Stimulated activated naive B cell treated with anti-CD40 and anti-IgM and Interleukin-4, amounts not matched to agents 10 μg/mL and 1 μg/mL and 100 μg/mL, for 72 hours (primary cell): ENCODE results near the gene CIC.

Experiments used
- ATAC-seq, 2 donors: fragments of 150-1000 bp; cut with Tn5 transposase; replicated peaks; 2 replicates each; pipeline ENCODE4 v1.10.0; 2021; ENCODE audit warnings: moderate library complexity in 1 of 2
- DNase-seq: peaks from one replicate; pipeline ENCODE4 v3.0.0; 2021
- H3K27ac Mint-ChIP-seq: one replicate; pipeline ENCODE4 v1.8.0; 2022; ENCODE audit warnings: mild to moderate bottlenecking, mixed read lengths
- H3K27me3 Mint-ChIP-seq, 2 donors: one replicate each; pipeline ENCODE4 v1.8.0; 2022; ENCODE audit warnings: mixed read lengths in 2 of 2
- H3K36me3 Mint-ChIP-seq, 2 donors: one replicate each; pipeline ENCODE4 v1.8.0; 2022; ENCODE audit warnings: mixed read lengths in 2 of 2, mild to moderate bottlenecking in 1 of 2
- H3K4me1 Mint-ChIP-seq, 2 donors: one replicate each; pipeline ENCODE4 v1.8.0; 2022; ENCODE audit warnings: mixed read lengths in 2 of 2, mild to moderate bottlenecking in 1 of 2
- H3K4me3 Mint-ChIP-seq, 2 donors: one replicate each; pipeline ENCODE4 v1.8.0; 2022; ENCODE audit warnings: mild to moderate bottlenecking in 2 of 2, mixed read lengths in 2 of 2, moderate library complexity in 1 of 2
- H3K9me3 Mint-ChIP-seq, 2 donors: one replicate each; pipeline ENCODE4 v1.8.0; 2022; ENCODE audit warnings: mixed read lengths in 2 of 2, mild to moderate bottlenecking in 1 of 2

CIC gene

DNA sequence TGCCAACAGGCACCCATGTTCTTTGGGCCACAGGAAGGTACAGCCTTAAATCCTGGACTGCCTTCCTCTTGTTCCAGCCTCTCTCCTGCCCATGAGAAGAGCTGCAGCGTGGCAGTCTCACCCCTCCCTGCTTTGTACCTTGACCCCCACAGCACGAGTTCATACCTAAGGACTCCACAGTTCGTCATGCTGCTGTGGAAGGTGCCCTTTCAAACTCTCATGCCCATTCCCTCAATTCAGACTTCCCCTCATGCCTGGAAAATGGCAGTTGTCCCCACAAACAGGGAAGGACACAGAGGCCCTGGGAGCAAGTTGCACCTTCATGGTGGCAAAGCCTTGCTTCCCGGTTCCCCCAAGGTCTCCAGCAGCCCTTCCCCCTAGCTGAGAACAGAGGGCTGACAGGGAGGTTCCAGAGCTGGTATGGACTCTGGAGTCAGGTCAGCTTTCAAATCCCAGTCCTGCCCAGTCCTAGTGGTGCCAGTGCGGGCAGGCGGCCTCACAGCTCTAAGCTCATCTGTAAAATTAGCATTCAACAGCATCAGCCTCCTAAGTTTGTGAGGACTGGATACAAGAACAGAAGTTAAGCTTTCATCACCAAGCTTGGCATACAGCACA lies 35.3 kb upstream of the CIC start:
- peaks cover 18 to 64% of the 10 kb centered on the region in 2 donors for H3K4me1 Mint-ChIP-seq
- no peaks in the 10 kb centered on the region for H3K27me3 Mint-ChIP-seq
- DNase-seq (no peak), ATAC-seq (no peak)
- H3K9me3 Mint-ChIP-seq = no peaks in the 10 kb centered on the region
- peak overlapping the region; percentile 75 for H3K27ac Mint-ChIP-seq
- peaks cover 38 to 50% of the 10 kb centered on the region in 2 donors for H3K36me3 Mint-ChIP-seq
- no peak overlapping the region for H3K4me3 Mint-ChIP-seq

DNA sequence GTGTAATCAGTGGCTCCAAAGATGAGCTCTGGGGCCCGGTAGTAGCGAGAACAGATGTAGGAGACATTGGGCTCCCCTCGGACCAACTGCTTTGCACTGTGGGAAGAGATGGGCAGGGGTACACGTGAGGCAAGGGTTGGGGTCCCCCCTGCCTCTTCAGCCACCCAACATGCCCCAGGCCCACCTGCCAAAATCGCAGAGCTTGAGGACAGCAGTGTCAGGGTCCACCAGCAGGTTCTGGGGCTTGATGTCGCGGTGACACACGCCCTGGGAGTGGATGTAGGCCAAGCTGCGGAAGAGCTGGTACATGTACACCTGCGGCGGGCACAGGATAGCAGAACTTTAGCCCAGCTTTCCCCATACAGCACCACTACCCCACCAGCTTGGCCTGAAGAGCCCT lies 34.7 kb upstream of the CIC start:
- Mint-ChIP-seq H3K36me3 (peaks cover 41 to 51% of the 10 kb centered on the region in 2 donors), H3K27ac (no peak overlapping the region), H3K4me1 (peaks cover 21 to 67% of the 10 kb centered on the region in 2 donors), H3K27me3 (no peaks in the 10 kb centered on the region), H3K9me3 (no peaks in the 10 kb centered on the region), H3K4me3 (no peak overlapping the region)
- ATAC-seq = no peak
- no peak for DNase-seq

DNA sequence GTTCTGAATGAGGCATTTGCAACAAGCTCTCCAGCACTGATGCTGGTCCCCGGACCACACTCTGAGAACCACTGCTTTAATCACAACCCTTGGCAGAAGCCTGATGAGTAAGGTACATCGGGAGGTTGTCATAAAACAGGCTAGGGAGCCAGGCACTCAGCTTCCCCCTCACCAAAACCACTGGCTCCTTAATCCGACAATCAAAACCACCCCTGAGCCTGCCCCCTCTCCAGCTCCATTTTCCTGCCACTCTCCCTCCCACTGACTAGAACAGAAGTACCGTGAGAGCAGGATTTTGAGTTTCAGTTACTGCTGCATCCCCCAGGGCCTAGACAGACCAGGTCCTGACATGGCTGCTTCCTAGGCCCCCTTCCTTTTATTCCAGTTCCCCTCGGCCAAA lies 33.9 kb upstream of the CIC start:
- peaks cover 39 to 51% of the 10 kb centered on the region in 2 donors for H3K36me3 Mint-ChIP-seq
- no peaks in the 10 kb centered on the region for H3K27me3 Mint-ChIP-seq
- peaks cover 24 to 67% of the 10 kb centered on the region in 2 donors for H3K4me1 Mint-ChIP-seq
- H3K4me3 Mint-ChIP-seq = no peak overlapping the region
- H3K9me3 Mint-ChIP-seq = no peaks in the 10 kb centered on the region
- no peak overlapping the region for H3K27ac Mint-ChIP-seq
- DNase-seq = no peak
- ATAC-seq = no peak

DNA sequence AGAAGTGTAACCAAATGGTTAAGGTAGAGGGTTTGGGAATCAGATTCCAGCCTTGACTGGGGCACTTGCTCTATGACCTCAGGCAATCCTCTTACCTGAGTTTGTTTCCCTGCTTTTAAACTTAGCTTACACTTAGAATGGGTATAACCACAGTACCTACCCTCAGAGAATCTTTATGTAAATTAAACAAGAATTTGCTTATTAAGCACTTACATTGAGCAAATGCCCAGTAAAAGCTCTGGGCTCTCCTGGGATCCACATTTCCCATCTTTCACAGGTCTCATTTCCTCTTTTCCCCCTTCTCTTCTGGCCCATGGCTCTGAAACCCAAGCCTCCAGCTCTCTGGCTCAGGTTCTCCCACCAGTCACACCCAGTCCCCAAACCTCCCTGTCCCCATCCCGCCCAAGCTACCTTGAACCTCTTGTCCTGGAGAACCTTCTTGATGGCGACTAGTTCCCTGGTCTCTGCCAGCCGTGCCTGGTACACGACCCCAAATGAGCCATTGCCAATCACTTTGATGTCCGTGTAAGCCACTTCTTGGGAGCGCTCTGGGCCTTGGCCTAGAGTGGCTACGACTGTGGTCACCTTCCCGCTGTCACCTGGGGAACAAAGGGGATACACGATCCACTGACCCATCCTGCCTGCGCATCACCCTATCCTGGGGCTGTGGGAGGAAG lies 29.4 kb upstream of the CIC start:
- peaks cover 26 to 48% of the 10 kb centered on the region in 2 donors for H3K4me1 Mint-ChIP-seq
- no peak for DNase-seq
- no peaks in the 10 kb centered on the region for H3K27me3 Mint-ChIP-seq
- peak overlapping the region; percentile 76 for H3K27ac Mint-ChIP-seq
- no peaks in the 10 kb centered on the region for H3K9me3 Mint-ChIP-seq
- H3K4me3 Mint-ChIP-seq = no peak overlapping the region
- H3K36me3 Mint-ChIP-seq = peaks cover 24 to 42% of the 10 kb centered on the region in 2 donors
- no peak for ATAC-seq

DNA sequence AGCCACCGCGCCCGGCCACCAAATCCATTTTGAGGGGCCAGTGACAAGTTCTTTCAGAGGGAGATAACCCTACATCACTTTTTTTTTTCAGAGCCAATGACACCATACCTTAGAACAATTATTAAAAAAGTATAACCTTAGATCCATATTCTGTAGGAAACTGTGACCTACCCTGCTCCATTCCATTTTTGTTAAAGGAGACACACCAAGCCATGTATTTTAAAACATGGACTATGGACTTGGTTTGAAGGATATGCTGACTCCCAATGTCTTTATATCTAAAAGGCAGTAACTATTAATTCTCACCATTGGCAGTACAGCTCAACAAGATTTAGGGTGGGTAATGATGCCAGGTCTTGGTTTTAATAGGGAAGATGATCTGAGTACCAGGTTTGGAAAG lies 27.8 kb upstream of the CIC start:
- Mint-ChIP-seq H3K9me3 (no peaks in the 10 kb centered on the region), H3K4me1 (peaks cover 30 to 54% of the 10 kb centered on the region in 2 donors), H3K27ac (peak overlapping the region; percentile 93), H3K27me3 (no peaks in the 10 kb centered on the region), H3K4me3 (peak overlapping the region; percentile 87 to 89), H3K36me3 (peaks cover 17 to 34% of the 10 kb centered on the region in 2 donors)
- no peak for DNase-seq
- no peak for ATAC-seq

DNA sequence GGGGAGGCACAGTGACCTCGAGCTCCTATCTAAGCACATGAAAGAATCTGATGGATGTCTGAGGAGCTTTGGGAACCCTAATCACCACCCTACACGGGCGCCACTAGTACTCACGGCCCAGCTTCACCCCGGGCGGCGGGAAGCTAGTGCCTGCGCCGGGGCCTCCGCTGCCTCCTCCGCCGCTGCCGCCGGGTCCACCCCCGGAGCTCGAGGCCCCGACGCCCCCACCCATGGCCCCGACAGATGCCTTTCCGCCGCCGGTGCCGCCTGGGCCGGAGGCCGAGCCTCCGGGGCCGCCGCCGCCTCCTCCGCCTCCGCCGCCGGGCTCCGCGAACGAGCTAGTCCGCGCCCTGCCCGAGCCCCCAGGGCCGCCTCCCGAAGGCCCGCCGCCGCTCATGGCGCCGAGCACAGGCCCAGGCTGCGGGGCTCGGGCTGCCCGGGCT lies 27.0 kb upstream of the CIC start:
- Mint-ChIP-seq H3K4me1 (peaks cover 34 to 54% of the 10 kb centered on the region in 2 donors), H3K36me3 (peaks cover 17 to 34% of the 10 kb centered on the region in 2 donors), H3K4me3 (peak overlapping the region; percentile 87 to 89), H3K9me3 (no peaks in the 10 kb centered on the region), H3K27me3 (no peaks in the 10 kb centered on the region), H3K27ac (peak overlapping the region; percentile 93)
- ATAC-seq (peak; percentile 0 to 1), DNase-seq (no peak)

DNA sequence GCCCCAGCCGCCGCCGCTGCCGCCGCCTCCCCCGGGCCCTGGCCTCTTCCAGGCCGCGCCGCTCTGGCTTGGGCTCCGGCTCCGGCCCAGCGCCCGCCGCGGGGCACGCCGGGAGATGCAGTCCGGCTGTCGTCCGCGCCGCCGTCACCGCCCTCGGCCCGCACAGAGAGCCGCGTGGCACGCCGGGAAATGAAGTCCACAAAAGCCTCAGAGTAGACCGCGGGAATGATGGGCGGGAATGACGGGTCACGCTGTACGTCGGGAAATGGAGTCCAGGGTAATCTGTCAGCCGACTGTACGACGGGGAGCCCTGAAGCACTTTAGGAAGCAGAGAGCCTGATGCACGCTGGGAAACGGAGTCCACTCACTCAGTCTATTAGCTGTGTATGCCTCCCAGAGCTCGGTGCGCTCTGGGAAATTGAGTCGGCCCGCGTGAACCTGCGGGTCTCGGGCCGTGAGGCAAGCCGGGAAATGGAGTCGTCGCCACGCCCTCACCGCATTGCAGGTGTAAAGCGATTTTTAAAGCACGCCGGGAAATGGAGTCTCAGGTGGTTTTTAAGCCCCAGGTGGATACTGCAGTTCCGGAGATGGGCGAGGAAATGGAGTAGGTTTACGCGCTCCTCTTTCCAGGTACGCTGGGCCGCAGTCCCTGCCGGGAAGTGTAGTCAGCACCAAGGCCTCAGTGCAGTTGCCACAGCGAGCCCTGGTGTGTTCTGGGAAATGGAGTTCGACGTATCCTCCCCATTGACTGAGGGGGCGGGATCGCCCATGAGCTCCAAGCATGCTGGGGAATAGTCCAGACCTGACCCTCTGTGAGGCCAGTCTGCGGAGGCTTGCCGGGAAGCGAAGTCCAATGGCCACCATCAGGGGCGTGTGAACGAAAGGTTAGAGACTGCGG lies 26.3 kb upstream of the CIC start, which contains the start of gene GSK3A:
GSK3A (minus strand) TSS at position 91 of the 898 bp plus-strand sequence. CDS start 137 bp downstream, outside the sequence.
- peaks cover 34 to 54% of the 10 kb centered on the region in 2 donors for H3K4me1 Mint-ChIP-seq

DNA sequence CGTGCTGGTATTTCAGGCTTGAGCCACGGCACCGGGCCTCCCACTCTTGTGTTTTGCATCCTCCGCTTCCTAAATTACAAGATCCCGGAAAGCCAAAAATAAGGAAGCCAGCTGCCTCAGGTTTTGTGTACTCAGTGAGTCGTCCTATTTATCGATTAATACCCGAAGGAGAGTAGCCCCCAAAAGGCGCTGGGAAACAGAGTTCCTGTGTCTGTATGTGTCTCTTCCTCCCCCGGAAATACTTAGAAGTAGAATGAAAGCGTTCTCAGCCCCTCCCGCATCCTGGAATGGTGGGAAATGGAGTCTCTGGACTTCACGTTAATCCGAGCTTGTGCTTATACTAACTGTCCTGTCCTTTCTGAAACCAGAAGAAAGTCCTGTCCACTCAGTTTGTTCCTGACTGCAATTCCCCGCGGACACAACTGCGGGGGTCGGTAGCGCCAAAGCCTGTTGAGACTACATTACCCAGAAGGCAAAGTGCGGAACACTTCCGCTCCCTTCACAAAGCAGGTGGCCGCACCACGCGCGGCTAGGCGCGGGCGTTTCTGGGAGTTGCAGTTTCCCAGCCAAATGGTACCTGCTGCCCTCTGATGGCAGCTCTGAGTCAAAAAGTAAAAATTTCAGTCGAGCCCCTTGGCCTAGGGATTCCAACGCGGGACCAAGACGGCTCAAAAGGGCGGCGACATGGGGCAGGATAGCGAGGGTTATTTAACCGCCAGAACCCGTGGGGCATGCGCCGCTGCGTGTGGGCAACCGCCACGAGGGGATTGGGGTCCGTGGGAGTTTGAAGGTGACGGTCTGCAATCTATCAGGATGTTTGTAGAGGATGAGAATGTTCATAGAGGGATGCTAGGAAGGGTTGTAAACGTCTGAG lies 24.5 kb upstream of the CIC start:
- H3K4me3 Mint-ChIP-seq = peak overlapping the region; percentile 84 to 85
- ATAC-seq = peak; percentile 50 to 53
- peaks cover 23 to 33% of the 10 kb centered on the region in 2 donors for H3K36me3 Mint-ChIP-seq
- H3K4me1 Mint-ChIP-seq = peaks cover 31 to 55% of the 10 kb centered on the region in 2 donors
- DNase-seq = peak; percentile 90
- H3K27ac Mint-ChIP-seq = peak overlapping the region; percentile 94
- H3K27me3 Mint-ChIP-seq = no peaks in the 10 kb centered on the region
- no peaks in the 10 kb centered on the region for H3K9me3 Mint-ChIP-seq

More for the DNA sequence above, 26.3 kb upstream of the CIC start, which contains the start of gene GSK3A:
- Mint-ChIP-seq H3K36me3 (peaks cover 17 to 34% of the 10 kb centered on the region in 2 donors), H3K27ac (peak within 1 kb of the TSS; percentile 94), H3K4me3 (peak within 1 kb of the TSS; percentile 87 to 89), H3K27me3 (no peaks in the 10 kb centered on the region), H3K9me3 (no peaks in the 10 kb centered on the region)
- ATAC-seq = peak; percentile 78 to 79
- peak; percentile 96 for DNase-seq

DNA sequence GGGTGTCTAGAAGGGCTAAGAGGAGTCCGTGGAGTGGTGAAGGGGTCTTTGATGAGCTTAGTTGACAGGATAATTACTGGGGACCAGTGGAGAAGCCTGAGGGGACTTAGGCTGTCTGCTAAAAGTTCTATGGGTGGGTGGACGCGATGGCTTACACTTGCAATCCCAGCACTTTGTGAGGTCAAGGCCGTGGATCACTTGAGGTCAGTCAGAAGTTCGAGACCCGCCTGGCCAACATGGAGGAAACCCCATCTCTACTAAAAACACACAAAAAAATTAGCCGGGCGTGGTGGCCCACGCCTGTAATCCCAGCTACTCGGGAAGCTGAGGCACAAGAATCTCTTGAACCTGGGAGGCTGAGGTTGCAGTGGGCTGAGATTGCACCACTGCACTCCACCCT lies 23.8 kb upstream of the CIC start:
- Mint-ChIP-seq H3K4me3 (peak overlapping the region; percentile 84 to 85), H3K4me1 (peaks cover 25 to 49% of the 10 kb centered on the region in 2 donors), H3K27me3 (no peaks in the 10 kb centered on the region), H3K27ac (peak overlapping the region; percentile 94), H3K9me3 (no peaks in the 10 kb centered on the region), H3K36me3 (peaks cover 20 to 27% of the 10 kb centered on the region in 2 donors)
- ATAC-seq (no peak), DNase-seq (no peak)

DNA sequence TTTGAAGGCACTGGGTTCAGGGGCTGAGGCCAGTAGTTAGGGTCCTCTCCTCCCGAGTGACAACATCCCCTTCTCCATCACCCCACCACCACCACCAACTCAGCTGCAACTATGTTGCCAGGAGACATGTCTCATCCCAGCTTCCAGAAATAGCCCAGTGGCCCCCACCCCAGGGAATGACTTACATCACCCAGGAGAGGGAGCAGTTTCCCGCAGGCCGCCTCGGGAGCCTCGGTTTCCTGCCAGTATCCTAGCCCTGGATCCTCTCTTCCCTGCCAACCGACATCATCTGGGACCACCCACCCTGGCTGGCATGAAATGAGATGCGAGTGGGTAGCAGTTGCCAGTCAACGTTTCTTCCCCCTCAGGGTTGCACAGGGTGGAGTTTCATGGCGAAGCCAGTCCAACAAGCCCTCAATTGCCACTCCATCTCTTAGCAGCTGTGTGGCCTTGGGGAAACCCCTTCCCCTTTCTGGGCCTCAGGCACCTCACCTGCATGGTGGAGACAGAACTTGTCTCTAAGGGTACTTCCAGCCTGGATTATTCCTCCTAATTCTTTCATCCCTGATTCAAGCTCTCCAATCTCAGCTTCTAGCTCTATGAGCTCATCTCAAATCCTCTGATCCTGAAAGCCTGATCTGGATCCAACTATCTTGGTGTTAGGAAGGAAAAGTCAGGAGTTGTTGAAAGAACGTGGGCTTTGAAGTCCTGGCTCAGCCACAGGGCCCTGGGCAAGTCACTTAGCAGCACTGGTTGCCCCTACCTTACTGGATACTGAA lies 22.7 kb upstream of the CIC start:
- ATAC-seq (no peak), DNase-seq (no peak)
- H3K36me3 Mint-ChIP-seq = peaks cover 20 to 24% of the 10 kb centered on the region in 2 donors
- H3K27me3 Mint-ChIP-seq = no peaks in the 10 kb centered on the region
- no peak overlapping the region for H3K27ac Mint-ChIP-seq
- H3K4me1 Mint-ChIP-seq = peaks cover 25 to 55% of the 10 kb centered on the region in 2 donors
- H3K9me3 Mint-ChIP-seq = no peaks in the 10 kb centered on the region
- no peak overlapping the region for H3K4me3 Mint-ChIP-seq

DNA sequence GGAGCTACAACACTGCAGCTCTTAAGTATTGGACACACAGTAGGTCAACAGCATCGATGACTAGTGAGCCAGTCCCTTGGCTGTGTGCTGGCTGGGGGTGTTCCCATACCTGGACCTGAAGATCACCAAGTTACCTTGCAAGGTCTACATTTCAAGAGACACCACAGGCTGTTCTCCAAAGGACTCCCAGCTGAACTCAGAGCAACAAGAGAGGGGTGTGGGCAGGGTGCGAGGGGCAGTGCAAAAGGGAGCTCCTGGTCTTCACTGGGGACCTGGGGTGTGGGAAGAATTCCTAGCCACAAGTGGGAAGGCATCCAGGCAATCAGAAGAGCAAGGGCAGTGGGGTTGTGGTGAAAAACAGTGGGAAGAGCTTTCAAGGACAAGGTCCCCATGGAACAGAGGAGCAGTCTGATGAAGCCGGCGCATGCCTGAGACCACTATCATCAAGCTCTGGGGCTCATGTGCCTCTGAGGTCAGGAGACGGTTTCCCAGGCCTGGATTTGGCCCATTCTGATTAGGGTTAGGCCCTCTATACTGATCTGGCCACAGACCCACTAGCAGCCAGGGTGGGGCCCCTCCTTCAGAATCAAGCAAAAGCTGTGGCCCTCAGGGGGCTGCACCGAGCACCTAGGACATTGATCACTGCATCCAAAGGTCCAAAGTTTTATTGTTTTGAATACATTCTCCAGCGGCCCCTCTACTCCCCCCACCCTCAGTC lies 22.0 kb upstream of the CIC start:
- H3K27ac Mint-ChIP-seq = no peak overlapping the region
- ATAC-seq = no peak
- no peaks in the 10 kb centered on the region for H3K27me3 Mint-ChIP-seq
- H3K4me3 Mint-ChIP-seq = no peak overlapping the region
- no peak for DNase-seq
- peaks cover 20 to 30% of the 10 kb centered on the region in 2 donors for H3K36me3 Mint-ChIP-seq
- peaks cover 31 to 62% of the 10 kb centered on the region in 2 donors for H3K4me1 Mint-ChIP-seq
- H3K9me3 Mint-ChIP-seq = no peaks in the 10 kb centered on the region

DNA sequence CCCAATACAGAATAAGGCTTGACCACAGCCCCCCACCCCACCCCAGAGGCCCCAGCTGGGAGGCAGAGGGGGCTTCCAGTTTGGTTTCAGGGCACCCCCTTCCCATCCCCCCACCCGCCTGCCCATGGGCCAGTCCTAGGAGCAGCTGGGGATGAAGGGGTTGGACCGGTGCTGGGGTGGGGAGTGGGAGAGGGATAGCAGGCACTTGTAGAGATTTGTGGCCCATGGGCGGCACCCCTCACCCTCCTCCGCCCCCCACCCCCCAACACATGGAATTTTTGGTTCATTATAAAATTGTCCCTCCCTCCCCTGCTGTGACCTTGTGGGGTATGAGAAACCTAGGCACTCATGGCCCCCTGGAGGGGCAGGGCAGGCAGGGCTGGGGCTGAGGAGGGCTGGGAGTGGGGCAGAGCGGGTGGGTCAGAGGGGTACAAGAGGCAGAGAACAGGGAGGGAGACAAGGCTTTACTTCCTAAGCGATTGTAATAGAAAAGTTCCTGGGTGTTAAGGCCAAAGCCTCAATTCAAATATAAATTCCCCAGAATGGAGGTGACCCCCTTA lies 21.3 kb upstream of the CIC start:
- ATAC-seq = no peak
- H3K27me3 Mint-ChIP-seq = no peaks in the 10 kb centered on the region
- H3K4me1 Mint-ChIP-seq = peaks cover 37 to 69% of the 10 kb centered on the region in 2 donors
- no peak overlapping the region for H3K4me3 Mint-ChIP-seq
- H3K9me3 Mint-ChIP-seq = no peaks in the 10 kb centered on the region
- H3K36me3 Mint-ChIP-seq = peaks cover 21 to 32% of the 10 kb centered on the region in 2 donors
- H3K27ac Mint-ChIP-seq = no peak overlapping the region
- DNase-seq = no peak
